Renal cortex interstitium (tissue), 11 donors: Measurements from ENCODE around the gene ABAT. TPM values are rescaled to one million over a fixed set of nuclear protein-coding genes. Genes with fewer than 3 reads are reported as not detected.
A peak's percentile ranks its signal among the peaks of the same experiment; 100 is the strongest.
"Not testable (repeated sequence)": the region's sequence is repeated elsewhere in the genome, so short reads cannot be mapped to it uniquely, and the experiment has no call there.

Experiments used
- DNase-seq, 11 donors: peaks; one replicate each; pipeline ENCODE4 v3.0.0-alpha.2; 2013; ENCODE audit warnings: low read depth in 9 of 11, low spot score in 4 of 11; ENCODE audit errors: extremely low read depth in 1 of 11
- polyA plus RNA-seq, 3 donors: library from polyadenylated mRNA; unstranded; fragments of 120-200 nt; gene quantifications; one replicate each; pipeline ENCODE4 v1.2.1, GENCODE V29; 2013; ENCODE audit not compliant: insufficient read length in 3 of 3

The ABAT gene
- polyA plus RNA-seq, 3 donors = 57.0 to 68.6 (median 65.7) TPM

DNA sequence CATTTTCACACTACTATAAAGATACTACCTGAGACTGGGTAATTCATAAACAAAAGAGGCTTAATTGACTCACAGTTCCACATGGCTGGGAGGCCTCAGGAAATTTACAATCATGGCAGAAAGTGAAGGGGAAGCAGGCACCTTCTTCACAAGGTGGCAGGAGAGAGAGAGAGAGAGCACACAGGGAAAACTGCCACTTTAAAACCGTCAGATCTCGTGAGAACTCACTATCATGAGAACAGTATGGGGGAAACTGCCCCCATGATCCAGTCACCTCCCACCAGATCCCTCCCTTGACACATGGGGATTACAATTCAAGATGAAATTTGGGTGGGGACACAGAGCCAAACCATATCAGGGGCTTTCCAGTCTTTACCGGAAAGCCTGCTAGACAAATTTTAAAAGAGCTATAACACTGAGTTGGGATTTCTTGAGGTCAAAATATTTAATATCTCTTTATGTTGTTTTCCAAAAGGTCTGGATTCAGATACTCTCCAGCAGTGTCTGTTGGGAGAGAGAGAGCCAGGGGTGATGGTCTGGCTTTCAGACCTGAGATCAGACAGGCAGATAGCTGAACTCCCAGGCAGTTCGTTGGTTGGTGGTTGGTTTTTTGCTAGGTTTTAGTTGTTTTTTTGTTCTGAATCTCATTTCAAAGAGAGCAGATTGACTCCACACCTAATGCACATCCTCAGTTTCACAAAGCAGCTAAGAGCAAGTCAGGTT lies 30.8 kb downstream of the ABAT start:
- not testable (repeated sequence) for DNase-seq

- DNase-seq = no peak
Measured at GRCh38 chr16:8708536-8708935, 34.1 kb downstream of the ABAT start.

GRCh38 chr16:8712589-8713361 lies 38.4 kb downstream of the ABAT start:
- DNase-seq = peak in 9 of 11 donors; percentile 26 to 72 (median 48)

DNA sequence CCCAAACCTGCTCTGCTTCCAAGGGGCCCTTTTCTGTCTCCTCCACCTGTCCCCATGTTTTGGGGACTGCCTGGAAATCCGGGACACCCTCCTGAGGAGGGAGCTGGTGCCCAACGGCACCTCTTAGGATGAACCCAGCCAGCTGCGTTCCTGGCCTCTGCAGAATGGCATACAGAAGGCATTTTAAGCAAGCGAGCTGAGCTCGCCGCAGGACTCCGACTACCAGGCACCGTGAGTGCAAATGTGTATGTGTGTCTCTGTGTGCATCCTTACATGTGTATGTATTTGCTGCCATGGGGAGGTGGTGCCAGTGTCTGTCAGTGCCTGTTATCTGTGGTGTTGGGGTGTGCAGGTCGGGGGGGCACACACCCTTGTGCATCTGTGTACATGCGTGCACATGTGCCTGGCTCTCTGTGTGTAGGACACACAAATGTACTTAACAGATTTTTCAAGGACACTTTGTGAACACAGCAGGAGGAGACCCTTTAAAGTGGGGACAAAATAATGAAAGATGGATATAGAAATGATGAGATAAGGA lies 39.3 kb downstream of the ABAT start:
- DNase-seq = no peak

- no peak for DNase-seq
Measured at GRCh38 chr16:8714174-8714573, 39.8 kb downstream of the ABAT start.

- no peak for DNase-seq
Measured at GRCh38 chr16:8714807-8715206, 40.4 kb downstream of the ABAT start.

DNA sequence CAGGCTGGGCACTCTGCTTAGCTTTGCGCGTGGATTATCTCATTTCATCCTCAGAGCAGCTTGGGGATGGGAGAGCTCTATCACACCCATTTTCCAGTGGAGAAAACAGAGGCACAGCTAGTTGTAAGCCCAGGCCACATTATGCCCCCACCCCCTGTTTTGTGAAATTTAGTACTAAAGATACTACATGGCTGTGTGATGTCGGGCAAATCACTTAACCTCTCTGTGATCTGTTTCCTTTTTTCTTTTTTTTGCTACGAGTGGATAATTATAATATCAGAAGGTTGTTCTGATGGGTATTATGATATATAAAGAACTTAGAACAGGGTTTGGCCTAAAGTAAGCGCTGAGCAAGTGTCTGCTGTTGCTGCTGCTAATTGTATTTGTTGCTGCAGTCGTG lies 41.6 kb downstream of the ABAT start:
- no peak for DNase-seq

DNA sequence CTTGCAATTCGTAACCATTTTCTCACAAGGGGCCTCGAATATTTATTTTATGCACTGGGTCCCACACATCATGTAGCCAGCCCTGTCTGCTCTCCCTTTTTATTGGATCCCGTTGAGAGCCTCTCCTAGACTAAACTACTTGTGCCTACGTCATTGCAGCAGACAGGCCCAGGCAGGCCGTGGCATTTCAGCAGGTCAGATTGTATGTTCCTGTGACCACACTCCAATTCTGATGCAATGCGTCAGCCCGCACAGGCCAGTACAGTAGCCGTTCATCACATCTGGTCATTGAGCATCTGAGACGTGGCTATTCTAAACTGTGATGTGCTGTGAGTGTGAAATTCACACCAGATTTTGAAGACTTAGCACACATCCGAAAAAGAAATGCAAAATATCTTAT lies 42.2 kb downstream of the ABAT start:
- no peak for DNase-seq

DNA sequence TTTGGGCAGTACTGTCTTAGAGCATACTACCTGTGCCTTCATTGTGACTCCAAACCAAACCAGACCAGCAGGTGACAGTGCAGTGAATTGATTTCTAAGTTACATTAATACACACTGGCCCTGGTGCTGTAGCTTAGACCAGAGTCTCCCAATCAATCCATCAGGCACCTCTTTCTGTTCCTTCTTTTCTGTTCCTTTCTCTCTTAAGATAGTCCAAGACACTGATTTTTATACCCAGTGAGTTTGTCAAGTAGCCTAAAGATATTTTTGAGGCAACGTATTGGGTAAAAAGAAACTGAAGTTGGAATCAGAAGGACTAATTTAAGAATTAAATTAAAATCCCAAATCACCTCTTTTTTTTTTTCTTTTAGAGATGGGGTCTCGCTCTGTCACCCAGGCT lies 43.1 kb downstream of the ABAT start:
- no peak for DNase-seq

GRCh38 chr16:8717892-8718415 lies 43.5 kb downstream of the ABAT start:
- DNase-seq = no peak

DNA sequence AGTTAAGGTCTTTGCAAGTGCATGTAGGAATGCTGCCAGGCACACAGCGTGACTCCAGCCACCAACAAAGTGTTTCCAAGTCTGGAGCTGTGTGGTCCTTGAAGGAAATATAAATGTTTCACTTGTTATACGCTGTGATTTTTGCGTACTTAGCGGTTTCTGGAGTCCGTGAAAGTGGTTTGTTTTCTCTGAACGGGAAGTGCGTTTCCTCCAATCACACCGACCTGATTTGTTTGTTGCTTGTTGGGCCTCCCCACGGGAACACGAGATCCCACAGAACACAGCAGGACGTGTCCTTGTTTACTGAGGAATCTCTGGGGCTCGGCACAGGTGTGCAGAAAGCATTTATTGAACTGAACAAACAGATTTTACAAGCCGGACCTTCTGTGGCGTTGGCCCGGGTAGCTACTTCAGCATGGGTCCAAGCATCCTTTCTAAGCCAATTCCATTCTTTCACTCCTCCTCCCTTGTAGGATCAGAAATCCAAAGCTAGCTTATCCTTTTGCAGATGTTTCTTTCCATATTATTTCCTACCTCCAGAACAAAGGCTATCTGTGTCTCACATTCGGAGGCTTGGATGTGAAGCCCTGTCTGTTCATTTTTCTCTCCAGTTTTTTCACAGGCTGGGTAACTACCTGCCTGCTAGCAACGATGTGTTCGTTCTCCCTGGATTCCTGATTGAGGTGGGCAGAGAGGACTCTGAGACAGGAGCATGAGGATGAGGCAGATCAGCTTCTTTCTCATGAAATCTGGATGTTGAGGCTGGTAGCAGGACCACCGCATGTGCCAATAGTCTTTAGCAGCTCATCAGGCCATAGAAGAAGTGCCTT lies 44.6 kb downstream of the ABAT start:
- no peak for DNase-seq

DNA sequence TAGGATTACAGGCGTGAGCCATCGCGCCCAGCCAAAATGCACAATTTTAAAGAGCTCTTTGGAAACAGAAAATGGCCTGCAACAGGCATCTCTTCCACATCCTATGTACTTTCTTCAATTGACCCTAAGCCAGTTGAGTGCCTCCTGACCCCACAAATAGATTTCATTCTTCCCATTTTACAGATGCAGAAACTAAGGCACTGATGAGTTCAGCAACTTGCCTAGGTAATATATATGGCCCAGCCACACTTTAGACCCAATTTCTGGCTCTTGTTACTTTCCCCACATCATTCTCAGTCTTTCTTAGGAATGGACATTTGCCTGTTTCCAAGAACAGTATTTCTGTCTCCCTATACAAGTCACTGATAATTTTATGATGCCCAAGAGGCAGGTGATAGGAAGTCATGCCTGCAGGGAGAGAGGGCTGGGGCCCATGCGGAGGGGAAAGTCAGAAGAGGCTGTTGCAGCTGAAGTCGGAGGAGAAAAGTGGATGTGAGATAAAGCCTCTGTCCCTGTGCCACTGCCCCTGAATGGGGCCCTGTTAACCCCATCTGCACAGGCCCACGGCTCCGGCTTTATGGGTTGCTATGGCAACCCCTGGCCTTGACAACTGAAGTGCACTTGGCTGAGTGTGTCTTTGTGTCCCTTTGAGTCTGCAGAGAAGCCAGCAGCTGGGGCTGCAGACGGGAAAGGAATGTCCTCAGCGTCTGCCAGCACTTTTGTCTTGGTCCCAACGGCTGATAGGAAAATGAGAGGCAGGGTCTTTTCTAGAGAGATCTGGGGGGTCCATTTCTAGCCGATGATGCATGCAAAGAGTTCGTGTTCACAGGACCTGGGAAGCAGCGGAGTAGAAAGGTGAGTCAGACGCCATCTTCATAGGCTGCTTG lies 45.9 kb downstream of the ABAT start:
- peak in 10 of 11 donors; percentile 40 to 80 (median 63) for DNase-seq

DNA sequence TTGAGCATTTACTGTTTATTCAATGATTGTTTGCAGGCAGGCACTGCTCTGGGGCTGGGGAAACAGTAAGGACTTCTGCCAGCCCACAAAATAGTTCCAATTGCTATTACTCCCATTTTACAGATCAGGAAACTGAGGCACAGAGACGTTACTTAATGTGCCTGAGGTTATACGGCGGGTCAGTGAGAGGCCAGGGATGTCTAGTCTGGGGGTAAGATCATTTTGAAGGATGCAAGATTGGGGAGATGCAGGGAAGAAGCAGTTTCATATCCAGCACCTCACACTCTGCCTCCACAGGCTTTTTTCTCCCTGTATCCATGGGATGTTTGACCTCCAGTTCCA lies 46.5 kb downstream of the ABAT start:
- no peak for DNase-seq

- DNase-seq = no peak
Measured at GRCh38 chr16:8721336-8722024, 47.1 kb downstream of the ABAT start.

DNA sequence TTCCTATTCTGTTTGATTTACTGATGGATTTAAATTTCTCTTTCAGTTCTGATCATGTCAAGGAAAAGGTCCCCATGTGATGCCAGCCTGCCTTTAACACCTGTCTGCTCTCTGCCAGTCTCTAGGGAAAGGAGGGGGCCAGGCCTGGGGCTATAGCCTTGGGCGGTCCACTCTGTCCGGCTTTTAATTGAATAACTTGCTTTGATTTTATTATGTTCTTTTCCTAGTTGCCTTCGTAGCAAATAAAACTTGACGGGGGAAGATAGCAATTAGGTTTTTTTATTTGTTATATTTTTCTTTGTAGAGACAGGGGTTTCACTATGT lies 47.6 kb downstream of the ABAT start:
- no peak for DNase-seq

DNA sequence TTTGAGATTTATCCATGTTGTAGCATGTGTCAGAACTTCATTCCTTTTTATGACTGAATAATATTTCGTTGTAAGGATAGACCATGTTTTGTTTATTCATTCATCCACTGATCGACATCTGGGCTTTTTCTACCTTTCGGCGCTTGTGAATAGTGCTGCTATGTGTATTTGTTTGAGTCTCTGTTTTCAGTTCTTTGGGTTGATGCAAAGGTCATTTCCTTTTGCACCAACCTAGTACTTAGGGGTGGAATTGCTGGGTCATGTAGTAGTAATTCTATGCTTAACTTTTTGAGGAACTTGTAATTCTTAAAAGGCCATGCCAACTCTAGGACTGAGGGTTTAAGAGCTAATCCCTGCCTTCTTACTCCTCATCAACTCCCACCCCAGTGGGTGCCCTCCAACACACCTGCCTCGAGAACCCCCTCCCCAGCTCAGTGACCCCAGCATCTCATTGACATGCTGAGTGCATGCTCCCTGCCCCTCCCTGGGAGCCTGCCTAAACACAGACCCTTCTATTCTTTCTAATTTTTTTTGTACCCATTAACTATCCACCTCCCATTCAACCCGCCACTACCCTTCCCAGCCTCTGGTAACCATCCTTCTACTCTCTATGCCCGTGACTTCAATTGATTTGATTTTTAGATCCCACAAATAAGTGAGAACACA lies 51.2 kb downstream of the ABAT start:
- DNase-seq = no peak

- DNase-seq = no peak
Measured at GRCh38 chr16:8727131-8727806, 52.9 kb downstream of the ABAT start.
